Mucosa of descending colon (tissue), 3 donors: ENCODE data around the gene FAM168A. TPM values are rescaled to one million over a fixed set of nuclear protein-coding genes. Genes with fewer than 3 reads are reported as not detected.
A peak's percentile ranks its signal among the peaks of the same experiment; 100 is the strongest.

Experiments
- ATAC-seq: fragments of 200-7000 bp; cut with Tn5 transposase; one replicate; pipeline ENCODE4 v1.9.1; 2020; ENCODE audit warnings: mild to moderate bottlenecking, moderate library complexity
- DNase-seq, 3 donors: peaks; one replicate each; pipeline ENCODE4 v3.0.0-alpha.2; 2020
- H3K36me3 ChIP-seq: fragments of 200-600 bp; one replicate; pipeline ENCODE4 v1.8.0; 2021; ENCODE audit warnings: low read depth, mild to moderate bottlenecking
- H3K4me1 ChIP-seq: fragments of 200-600 bp; one replicate; pipeline ENCODE4 v1.8.0; 2021; ENCODE audit warnings: low read depth, mild to moderate bottlenecking
- H3K4me3 ChIP-seq: fragments of 200-600 bp; one replicate; pipeline ENCODE4 v1.8.0; 2021; ENCODE audit warnings: mild to moderate bottlenecking
- H3K9me3 ChIP-seq: fragments of 200-600 bp; one replicate; pipeline ENCODE4 v1.8.0; 2021; ENCODE audit warnings: mild to moderate bottlenecking
- intact Hi-C, 2 donors: fragments of 100-400 bp; cut with DNase I in 1 of 2; cut with micrococcal nuclease in 1 of 2; formaldehyde crosslinking; loops; one replicate each; pipeline versions ENCODE4 v1.11.0 to v1.11.1; 2022; cut with DNase I, micrococcal nuclease
- total RNA-seq, 3 donors: library from RNA; stranded (reverse); fragmentation: NEBNext Ultra II Directional in 2 of 3; extraction: Animal tissue kit (Norgen Biotek cat#: 25700) in 2 of 3; gene quantifications; one replicate each; pipeline versions ENCODE4 v1.2.1 to v1.2.4, GENCODE V29; 2021 to 2023
- TF ChIP-seq, protein P1 (sequence below): fragments of 200-600 bp; IDR thresholded peaks from one replicate; pipeline ENCODE4 v1.8.0; 2022; ENCODE audit warnings: antibody characterized with exemption, mild to moderate bottlenecking
- donor health status: DM: no; HTN: no; CAD: no; lungs with moderate emphysema.
- donor health status: DM: no; HTN: no; CAD: no.
- donor health status: DM: no; HTN: yes; CAD: no.

FAM168A gene
- total RNA-seq, 3 donors from 2014 or later = 16.6 to 46.4 (median 19.9) TPM

DNA sequence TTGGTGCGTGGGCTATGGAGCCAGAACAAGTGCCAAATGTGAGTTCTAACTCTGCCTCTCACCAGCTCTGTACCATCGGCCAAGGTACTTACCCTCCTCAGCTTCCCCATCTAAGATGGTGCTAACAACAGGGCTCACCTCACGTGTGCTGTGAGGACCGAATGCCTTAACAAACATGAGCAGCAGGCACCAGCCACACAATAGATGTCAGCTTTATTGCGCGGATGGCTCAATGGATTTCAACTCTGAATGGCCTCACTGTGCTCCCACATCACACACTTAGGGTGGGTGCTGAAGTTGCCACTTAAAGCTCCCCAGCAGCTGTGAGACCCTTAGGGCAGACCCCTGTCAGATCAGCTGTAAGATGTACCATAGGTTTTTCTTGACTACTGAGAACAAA lies 197.6 kb downstream of the FAM168A start:
- DNase-seq = no peak
- Histone ChIP-seq H3K4me3 (no peak overlapping the region), H3K4me1 (no peaks in the 10 kb centered on the region), H3K36me3 (no peaks in the 10 kb centered on the region), H3K9me3 (no peaks in the 10 kb centered on the region)
- intact Hi-C loops = no loop called here
- TF ChIP-seq, protein P1, sequence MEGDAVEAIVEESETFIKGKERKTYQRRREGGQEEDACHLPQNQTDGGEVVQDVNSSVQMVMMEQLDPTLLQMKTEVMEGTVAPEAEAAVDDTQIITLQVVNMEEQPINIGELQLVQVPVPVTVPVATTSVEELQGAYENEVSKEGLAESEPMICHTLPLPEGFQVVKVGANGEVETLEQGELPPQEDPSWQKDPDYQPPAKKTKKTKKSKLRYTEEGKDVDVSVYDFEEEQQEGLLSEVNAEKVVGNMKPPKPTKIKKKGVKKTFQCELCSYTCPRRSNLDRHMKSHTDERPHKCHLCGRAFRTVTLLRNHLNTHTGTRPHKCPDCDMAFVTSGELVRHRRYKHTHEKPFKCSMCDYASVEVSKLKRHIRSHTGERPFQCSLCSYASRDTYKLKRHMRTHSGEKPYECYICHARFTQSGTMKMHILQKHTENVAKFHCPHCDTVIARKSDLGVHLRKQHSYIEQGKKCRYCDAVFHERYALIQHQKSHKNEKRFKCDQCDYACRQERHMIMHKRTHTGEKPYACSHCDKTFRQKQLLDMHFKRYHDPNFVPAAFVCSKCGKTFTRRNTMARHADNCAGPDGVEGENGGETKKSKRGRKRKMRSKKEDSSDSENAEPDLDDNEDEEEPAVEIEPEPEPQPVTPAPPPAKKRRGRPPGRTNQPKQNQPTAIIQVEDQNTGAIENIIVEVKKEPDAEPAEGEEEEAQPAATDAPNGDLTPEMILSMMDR = no peak
- no peak for ATAC-seq

DNA sequence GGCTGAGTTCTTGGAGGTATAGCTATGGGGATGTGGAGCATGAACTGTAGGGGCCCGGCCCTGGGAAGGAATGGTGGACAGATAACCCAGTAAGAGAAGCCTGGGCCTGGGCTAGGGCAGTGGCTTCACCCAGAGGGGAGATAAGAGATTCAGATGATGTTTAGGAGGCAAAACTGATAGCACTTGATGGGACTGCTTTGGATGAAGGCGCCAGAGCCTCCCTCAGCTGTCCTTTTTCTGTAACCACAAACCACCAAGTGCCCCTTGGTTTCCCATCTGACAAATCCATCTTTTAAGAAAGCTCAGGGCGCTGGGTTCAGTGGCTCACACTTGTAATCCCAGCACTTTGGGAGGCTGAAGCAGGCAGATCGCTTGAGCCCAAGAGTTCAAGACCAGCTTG lies 198.3 kb downstream of the FAM168A start:
- TF ChIP-seq, protein P1 = no peak
- no peaks in the 10 kb centered on the region for H3K9me3 ChIP-seq

DNA sequence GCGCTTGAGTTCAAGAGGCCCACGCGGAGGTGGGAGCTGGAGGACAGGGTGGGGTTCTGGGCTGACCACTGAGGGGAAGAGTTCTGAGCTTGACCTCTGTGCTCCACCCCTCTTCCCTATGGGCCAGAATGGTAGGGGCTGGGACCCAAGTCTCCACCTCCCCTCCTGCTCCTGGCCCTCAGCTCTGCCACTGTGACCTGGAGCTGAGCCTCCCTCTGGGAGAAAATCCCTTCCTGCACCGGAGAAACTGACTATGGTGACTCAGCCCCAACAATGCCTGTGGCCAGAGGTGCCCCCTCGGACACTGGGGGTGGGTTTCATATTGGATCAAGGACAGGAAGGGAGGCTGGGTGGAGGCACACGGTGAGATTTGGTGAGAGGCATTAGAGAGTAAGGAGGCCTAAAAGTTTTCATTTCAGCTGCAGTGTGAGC lies 198.7 kb downstream of the FAM168A start:
- TF ChIP-seq, protein P1 = no peak
- ATAC-seq (no peak), DNase-seq (no peak)
- H3K4me3 ChIP-seq = no peak overlapping the region
- no peaks in the 10 kb centered on the region for H3K4me1 ChIP-seq
- H3K9me3 ChIP-seq = no peaks in the 10 kb centered on the region
- intact Hi-C loops = no loop called here
- no peaks in the 10 kb centered on the region for H3K36me3 ChIP-seq

More for the DNA sequence above, 198.3 kb downstream of the FAM168A start:
- DNase-seq = no peak
- intact Hi-C loops = no loop called here
- no peak for ATAC-seq
- Histone ChIP-seq H3K36me3 (no peaks in the 10 kb centered on the region), H3K4me1 (no peaks in the 10 kb centered on the region), H3K4me3 (no peak overlapping the region)

DNA sequence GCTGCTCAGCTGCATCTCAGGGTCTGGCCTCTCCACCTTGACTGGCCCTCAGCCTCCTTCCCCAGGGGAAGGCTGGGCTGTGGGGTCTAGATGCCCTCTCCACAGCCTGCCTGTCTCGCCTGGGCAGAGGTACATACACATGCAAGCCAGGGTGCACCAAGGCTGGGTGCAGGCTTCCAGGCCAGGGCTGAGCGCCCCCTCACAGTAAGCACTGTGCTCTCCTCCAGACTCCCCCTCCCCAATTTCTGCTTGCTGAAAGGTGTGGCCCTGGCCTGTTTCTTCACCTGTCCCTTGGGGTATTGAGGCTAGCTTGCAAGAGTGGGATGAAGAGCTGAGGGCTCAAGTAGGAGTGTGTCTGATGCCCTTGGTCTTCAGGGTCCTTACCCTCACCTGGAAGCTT lies 199.2 kb downstream of the FAM168A start:
- Histone ChIP-seq H3K36me3 (no peaks in the 10 kb centered on the region), H3K4me1 (no peaks in the 10 kb centered on the region), H3K4me3 (no peak overlapping the region), H3K9me3 (no peaks in the 10 kb centered on the region)
- DNase-seq (peak in 1 of 3 donors; percentile 14), ATAC-seq (no peak)
- TF ChIP-seq, protein P1 = no peak
- intact Hi-C loops = no loop called here

DNA sequence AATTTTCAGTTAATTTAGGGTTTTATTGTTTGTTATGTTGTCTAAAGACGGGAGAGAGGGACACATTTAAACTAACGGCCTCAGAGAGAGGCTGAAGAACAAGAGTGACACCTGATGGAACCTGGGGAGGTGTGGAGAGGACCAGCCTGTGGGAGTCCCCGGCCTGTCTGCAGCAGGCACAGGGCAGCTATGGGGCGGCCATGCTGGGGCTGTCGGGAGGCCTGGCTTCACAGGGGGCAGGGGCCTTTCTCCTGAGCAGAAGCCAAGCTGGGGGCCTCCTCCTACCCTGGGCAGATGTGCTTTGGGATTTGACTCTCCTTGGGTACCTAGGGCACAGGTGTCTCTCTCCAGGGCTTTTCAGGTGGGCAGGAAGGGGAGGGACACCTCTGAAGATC lies 199.8 kb downstream of the FAM168A start:
- H3K9me3 ChIP-seq = no peaks in the 10 kb centered on the region
- H3K4me3 ChIP-seq = no peak overlapping the region
- H3K36me3 ChIP-seq = no peaks in the 10 kb centered on the region
- TF ChIP-seq, protein P1 = no peak
- ATAC-seq (no peak), DNase-seq (peak in 1 of 3 donors; percentile 16)
- no peaks in the 10 kb centered on the region for H3K4me1 ChIP-seq
- intact Hi-C loops = no loop called here
